Uterus (tissue), 4 donors: ENCODE data around the gene FFAR3. TPM values are rescaled to one million over a fixed set of nuclear protein-coding genes. Genes with fewer than 3 reads are reported as not detected.

ENCODE experiments used
- DNase-seq, 2 donors: peaks; one replicate each; pipeline ENCODE4 v3.0.0-alpha.2; 2019 to 2020
- H3K27ac ChIP-seq, 2 donors: fragments of 200-600 bp; sonication (generic); 1 replicate in 1 of 2; 2 replicates in 1 of 2; pipeline ENCODE4 v1.5.1; 2016 to 2018
- H3K27me3 ChIP-seq, 2 donors: fragments of 200-600 bp; sonication (generic); one replicate each; pipeline ENCODE4 v1.5.1; 2018 to 2019; ENCODE audit warnings: control low read depth in 1 of 2
- H3K36me3 ChIP-seq, 2 donors: fragments of 200-600 bp; sonication (generic); one replicate each; pipeline ENCODE4 v1.5.1; 2019; ENCODE audit warnings: control low read depth in 1 of 2
- H3K4me1 ChIP-seq, 2 donors: fragments of 200-600 bp; sonication (generic); one replicate each; pipeline ENCODE4 v1.5.1; 2018 to 2019; ENCODE audit warnings: control low read depth in 1 of 2
- H3K4me3 ChIP-seq, 2 donors: fragments of 200-600 bp; sonication (generic); 1 replicate in 1 of 2; 2 replicates in 1 of 2; pipeline ENCODE4 v1.5.1; 2018 to 2019; ENCODE audit warnings: mild to moderate bottlenecking in 1 of 2
- H3K9me3 ChIP-seq, 2 donors: fragments of 200-600 bp; sonication (generic); one replicate each; pipeline ENCODE4 v1.5.1; 2019; ENCODE audit warnings: control low read depth in 1 of 2
- CTCF ChIP-seq, 4 experiments: fragments of 200-600 bp in 2 of 4; fragments of 450-650 bp in 2 of 4; sonication (generic) in 2 of 4; IDR thresholded peaks; one replicate each; pipeline ENCODE4 v1.5.1; 2016 to 2019; ENCODE audit warnings: antibody characterized with exemption in 4 of 4, mild to moderate bottlenecking in 2 of 4, moderate library complexity in 1 of 4
- POLR2A ChIP-seq, 2 donors: fragments of 450-650 bp; IDR thresholded peaks; one replicate each; pipeline ENCODE4 v1.6.1; 2016; ENCODE audit warnings: antibody characterized with exemption in 2 of 2, mild to moderate bottlenecking in 1 of 2, moderate library complexity in 1 of 2
- intact Hi-C: fragments of 100-400 bp; cut with DNase I; formaldehyde crosslinking; loops from one replicate; pipeline ENCODE4 v1.15.1; 2023; ENCODE audit warnings: low total_unique reads
- total RNA-seq, 4 donors: library from RNA; depleted of rRNA in 3 of 4; stranded (reverse); fragments of >200 nt in 3 of 4; gene quantifications; one replicate each; pipeline versions ENCODE4 v1.1.0 to v1.2.4, GENCODE V29; 2014 to 2023
- donor health status: DM: yes; HTN: yes; CAD: no.

Gene FFAR3
- total RNA-seq, 4 donors from 2014 or later, result not detected

GRCh38 chr19:35330475-35330874 lies 27.8 kb upstream of the FFAR3 start:
- TF ChIP-seq CTCF (IDR thresholded peaks at IDR 0.05) (no peak), POLR2A (IDR thresholded peaks at IDR 0.05) (no peak)
- no peaks in the 10 kb centered on the region for H3K36me3 ChIP-seq
- no peaks in the 10 kb centered on the region for H3K9me3 ChIP-seq
- no peak for DNase-seq
- H3K4me1 ChIP-seq, result no peaks in the 10 kb centered on the region
- intact Hi-C loops, result no loop called here
- H3K27ac ChIP-seq, result no peak overlapping the region
- no peaks in the 10 kb centered on the region for H3K27me3 ChIP-seq
- H3K4me3 ChIP-seq, result no peak overlapping the region

- Histone ChIP-seq H3K27me3 (no peaks in the 10 kb centered on the region), H3K4me3 (no peak overlapping the region), H3K36me3 (no peaks in the 10 kb centered on the region), H3K4me1 (no peaks in the 10 kb centered on the region), H3K9me3 (no peaks in the 10 kb centered on the region), H3K27ac (no peak overlapping the region)
- DNase-seq, result no peak
- intact Hi-C loops, result no loop called here
- TF ChIP-seq CTCF (IDR thresholded peaks at IDR 0.05) (no peak), POLR2A (IDR thresholded peaks at IDR 0.05) (no peak)
Measured at GRCh38 chr19:35331551-35332214, 26.6 kb upstream of the FFAR3 start.

- no peak for DNase-seq
Measured at GRCh38 chr19:35332817-35333216, 25.4 kb upstream of the FFAR3 start.

GRCh38 chr19:35334144-35334753 lies 24.0 kb upstream of the FFAR3 start:
- H3K27ac ChIP-seq, result no peak overlapping the region
- H3K4me1 ChIP-seq, result no peaks in the 10 kb centered on the region
- no peaks in the 10 kb centered on the region for H3K27me3 ChIP-seq
- TF ChIP-seq CTCF (IDR thresholded peaks at IDR 0.05) (no peak), POLR2A (IDR thresholded peaks at IDR 0.05) (no peak)
- intact Hi-C loops, result no loop called here
- DNase-seq, result no peak
- no peak overlapping the region for H3K4me3 ChIP-seq
- no peaks in the 10 kb centered on the region for H3K9me3 ChIP-seq
- no peaks in the 10 kb centered on the region for H3K36me3 ChIP-seq

More at GRCh38 chr19:35332817-35333216, 25.4 kb upstream of the FFAR3 start:
- Histone ChIP-seq H3K4me3 (no peak overlapping the region), H3K4me1 (no peaks in the 10 kb centered on the region), H3K27ac (no peak overlapping the region), H3K9me3 (no peaks in the 10 kb centered on the region), H3K27me3 (no peaks in the 10 kb centered on the region), H3K36me3 (no peaks in the 10 kb centered on the region)
- intact Hi-C loops, result no loop called here
- no peak for TF ChIP-seq POLR2A (IDR thresholded peaks at IDR 0.05)
- TF ChIP-seq CTCF (IDR thresholded peaks at IDR 0.05), result no peak

- TF ChIP-seq CTCF (IDR thresholded peaks at IDR 0.05) (no peak), POLR2A (IDR thresholded peaks at IDR 0.05) (no peak)
- no peak for DNase-seq
- Histone ChIP-seq H3K4me1 (no peaks in the 10 kb centered on the region), H3K9me3 (no peaks in the 10 kb centered on the region), H3K27me3 (no peaks in the 10 kb centered on the region), H3K36me3 (no peaks in the 10 kb centered on the region), H3K4me3 (no peak overlapping the region), H3K27ac (no peak overlapping the region)
- intact Hi-C loops, result no loop called here
Measured at GRCh38 chr19:35336166-35336955, 21.9 kb upstream of the FFAR3 start.
